ENCODE measurements around the gene PTRH1.

PTRH1 gene

DNA sequence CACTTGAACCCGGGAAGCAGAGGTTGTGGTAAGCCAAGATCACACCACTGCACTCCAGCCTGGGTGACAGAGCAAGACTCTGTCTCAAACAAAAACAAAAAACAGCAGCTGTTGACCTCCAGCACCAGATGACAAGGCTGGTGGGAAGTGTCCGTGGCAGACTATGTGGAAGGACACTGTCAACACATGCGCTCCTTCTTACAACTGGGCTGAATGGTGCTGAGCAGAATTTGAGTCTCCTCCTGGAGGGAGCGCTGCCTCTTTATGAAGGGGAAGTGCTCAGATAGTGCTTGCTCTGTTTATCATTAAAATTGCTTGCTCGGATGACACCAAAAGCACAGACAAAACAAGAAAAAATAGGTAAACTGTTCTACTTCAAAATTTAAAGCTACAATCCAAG is 17.9 kb downstream of the PTRH1 start:
- no peak for DNase-seq (ENCODE audit: low spot score)

DNA sequence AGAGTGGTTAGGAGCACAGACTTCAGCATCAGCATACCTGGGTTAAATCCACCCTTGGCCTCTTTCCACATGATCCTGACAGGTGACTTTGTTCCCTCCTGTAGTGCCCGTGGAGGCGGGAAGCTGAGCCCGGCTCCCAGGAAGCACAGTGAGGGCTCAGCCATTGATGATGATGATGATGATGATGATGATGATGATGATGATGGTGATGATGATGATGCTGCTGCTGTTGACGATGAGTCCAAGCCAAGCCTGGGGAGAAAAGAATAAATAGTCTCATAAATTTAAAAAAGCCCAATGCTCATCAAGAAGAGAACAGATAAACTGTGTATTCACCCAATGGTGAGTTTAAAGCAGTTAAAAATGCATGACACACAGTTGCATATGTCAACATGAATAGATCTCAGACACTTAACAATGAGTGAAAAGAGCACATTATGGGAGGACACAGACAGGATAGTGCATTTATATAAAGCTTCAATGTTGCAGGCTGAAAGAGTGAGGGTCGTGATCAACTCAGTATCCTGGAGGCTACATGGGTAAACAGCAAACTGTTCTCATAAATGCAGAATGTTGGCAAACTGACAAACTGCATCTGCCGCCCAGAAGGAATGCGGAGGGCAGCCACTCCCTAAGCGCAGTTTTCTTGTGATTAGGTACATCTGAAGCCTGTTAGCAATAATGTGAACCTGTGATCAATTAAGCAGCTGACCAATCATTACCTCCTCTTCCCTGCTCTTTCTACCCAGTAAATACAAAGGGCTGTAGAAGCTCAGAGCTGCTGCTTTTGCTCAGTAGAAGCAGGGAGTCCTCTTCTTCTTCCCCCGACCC is 20.4 kb downstream of the PTRH1 start:
- DNase-seq (ENCODE audit: low spot score): peak; percentile 34

DNA sequence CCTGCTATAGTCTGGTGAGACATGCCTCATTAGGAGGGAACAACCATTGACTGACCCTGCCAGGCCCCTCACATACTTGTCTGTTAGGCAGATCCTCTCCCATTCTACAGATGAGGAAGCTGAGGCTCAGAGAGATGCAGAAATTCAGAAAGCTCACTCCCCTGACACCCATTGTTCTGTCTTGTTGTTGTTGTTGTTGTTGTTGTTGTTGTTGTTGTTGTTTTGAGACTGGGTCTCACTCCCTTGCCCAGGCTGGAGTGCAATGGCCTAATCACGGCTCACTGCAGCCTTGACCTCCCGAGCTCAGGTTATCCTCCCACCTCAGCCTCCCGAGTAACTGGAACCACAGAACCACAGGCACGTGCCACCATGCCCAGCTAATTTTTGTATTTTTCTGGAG is 21.8 kb downstream of the PTRH1 start:
- no peak for DNase-seq (ENCODE audit: low spot score)

DNA sequence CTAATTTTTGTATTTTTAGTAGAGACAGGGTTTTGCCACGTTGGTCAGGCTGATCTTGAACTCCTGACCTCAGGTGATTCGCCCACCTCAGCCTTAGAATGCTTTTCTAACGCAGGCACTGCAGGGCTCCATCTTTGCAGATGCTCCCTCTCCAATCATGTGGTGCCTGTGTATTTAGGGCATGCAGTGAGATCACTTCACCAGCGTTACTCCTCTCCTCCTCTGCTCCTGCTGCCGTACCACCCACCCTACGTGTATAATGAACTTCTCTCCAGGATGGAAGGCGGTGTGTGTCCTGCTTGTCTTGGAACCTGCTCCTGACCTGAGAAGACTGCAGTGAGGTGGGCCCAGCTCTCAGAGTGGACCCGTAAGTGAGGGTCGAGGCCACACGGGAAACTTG is 22.3 kb downstream of the PTRH1 start:
- DNase-seq (ENCODE audit: low spot score): no peak

DNA sequence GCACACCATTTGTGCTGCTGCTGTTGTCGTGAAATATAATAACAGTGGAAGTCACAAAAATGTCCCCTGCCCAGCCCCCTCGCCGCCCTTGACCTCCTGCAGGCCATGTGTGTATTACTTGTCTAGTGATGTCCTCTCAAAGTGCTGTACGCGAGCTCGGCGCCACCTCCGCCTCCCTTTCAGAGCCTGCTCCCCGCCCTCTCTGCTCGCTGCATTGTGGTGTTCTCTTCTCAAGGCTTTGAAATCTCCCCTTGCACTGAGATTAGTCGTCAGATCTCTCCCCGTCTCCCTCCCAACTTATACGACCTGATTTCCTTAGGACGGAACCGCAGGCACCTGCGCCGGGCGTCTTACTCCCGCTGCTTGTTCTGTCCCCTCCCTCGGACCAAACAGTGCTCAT is 23.4 kb downstream of the PTRH1 start:
- no peak for DNase-seq (ENCODE audit: low spot score)

DNA sequence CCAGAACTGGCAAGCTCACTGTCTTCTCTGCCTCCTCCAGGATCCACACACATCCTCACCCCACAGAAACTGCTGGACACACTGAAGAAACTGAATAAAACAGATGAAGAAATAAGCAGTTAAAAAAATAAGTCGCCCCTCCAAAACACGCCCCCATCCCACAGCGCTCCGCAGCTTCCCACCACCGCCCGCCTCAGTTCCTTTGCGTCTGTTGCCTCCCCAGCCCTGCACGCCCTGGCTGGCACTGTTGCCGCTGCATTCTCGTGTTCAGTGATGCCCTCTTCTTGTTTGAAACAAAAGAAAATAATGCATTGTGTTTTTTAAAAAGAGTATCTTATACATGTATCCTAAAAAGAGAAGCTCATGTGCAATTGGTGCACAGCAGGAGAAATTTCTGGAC is 24.7 kb downstream of the PTRH1 start:
- no peak for DNase-seq (ENCODE audit: low spot score)

DNA sequence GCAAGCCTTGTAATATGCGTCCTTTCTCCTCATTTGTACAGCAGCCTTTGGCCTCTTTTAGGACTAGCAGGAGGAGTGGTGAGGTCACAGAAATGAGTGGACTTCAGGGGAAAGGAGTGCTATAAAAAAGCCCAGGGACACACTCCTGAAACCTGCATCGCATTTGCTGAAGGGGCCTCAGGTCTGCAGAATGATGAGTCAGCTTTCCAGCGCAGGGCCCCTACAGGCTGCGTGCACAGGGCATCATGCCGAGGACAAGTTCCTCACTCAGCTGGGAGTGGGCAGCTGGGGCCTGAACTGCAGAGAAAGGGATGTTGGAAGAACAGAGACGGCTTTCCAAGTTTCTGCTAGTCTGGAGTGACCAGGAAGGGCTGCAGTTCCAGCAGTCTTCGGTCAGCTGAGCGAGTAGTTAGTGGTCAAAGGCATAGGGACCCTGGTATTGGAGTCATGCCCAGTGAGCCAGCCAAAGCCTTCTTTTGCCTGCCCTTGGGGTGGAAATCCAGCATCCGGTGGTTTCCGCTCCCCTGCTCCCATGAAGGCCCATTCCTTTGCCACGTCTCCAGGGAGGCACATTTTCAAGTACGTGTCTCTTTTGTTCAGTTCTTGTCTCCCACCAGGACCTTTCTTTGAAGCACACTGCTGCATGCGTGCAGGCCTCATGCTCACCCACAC is 26.0 kb downstream of the PTRH1 start:
- DNase-seq (ENCODE audit: low spot score): no peak

DNA sequence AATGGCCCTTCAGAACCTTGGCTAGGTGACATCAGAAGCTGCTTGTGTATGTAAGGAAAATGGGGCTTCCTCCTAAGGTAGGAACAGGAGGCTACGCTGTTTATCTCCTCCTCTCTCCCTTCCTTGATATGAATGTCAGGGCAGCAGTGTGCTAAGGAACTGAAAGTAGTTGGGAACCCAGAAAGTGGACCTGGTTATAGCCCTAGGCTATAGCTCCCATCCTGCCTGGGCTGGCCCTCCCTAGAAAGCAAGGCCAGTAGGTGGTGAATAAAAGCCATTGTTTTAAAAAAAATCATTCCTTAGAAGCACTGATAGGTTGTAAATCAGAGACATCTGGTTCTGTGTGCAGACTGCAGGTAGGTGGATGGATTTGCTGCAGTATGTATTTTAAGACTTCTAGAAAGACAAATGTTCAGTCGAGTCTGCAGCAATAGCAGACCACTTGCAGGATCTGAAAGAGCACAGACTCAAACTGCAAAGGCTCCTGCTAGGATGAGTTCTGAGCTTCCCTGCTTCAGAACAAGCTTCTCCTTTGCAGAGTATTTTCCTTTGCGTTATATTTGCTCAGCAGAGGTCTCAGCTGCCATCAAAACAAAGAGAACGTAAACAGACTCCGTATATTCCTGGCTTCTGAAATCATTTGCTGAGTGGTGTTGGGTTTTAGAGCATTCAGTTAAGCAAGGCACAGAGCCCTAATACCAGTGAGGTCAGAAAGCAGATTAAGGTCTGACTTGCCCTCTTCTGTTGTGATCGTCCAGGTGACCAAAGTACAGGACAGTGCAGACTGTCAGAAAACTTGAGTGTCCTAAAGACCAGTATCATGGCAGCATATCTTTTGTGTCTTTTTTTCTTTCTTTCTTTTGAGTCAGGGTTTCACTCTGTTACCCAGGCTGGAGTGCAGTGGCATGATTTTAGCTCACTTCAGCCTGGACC is 28.7 kb downstream of the PTRH1 start:
- no peak for DNase-seq (ENCODE audit: low spot score)

DNA sequence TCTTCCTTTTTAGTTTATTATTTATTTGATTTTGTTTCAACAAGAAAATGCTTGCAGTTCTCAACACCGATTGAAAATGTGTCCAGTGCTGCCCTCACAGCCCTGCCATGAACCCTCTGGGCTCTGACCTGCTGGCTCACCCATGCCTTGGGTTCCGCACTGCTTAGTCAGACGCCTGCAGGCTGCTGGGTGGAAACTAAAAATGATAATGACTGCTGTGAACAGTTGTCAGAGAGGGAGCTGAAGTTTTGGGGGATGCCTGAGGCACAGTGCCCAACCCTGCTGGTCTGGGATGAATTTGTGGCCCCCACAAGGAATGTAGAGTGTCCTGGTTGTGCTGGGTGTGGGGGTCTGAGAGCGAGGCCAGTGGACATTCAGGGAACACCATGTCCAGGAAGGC is 30.9 kb downstream of the PTRH1 start:
- DNase-seq (ENCODE audit: low spot score): peak; percentile 82

DNA sequence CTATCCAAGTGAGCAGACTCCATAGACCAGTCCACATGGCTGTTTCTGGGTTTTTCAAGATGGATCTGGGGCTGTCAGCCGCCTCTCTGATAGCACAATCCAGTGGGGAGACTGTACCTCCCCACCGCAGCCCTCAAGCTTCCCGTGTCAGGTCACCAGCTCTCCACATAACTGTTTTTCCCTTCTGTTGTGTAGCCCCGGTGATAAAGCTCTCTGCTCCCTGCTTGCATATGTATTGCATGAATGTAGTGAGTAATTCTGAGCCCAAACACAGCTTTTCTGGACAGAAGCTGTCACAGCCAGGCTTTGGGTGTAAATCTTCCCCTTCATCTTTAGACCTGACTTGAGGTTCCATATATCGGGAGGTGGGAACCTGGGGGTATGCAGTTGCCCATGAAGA is 31.7 kb downstream of the PTRH1 start:
- peak; percentile 74 for DNase-seq (ENCODE audit: low spot score)

DNA sequence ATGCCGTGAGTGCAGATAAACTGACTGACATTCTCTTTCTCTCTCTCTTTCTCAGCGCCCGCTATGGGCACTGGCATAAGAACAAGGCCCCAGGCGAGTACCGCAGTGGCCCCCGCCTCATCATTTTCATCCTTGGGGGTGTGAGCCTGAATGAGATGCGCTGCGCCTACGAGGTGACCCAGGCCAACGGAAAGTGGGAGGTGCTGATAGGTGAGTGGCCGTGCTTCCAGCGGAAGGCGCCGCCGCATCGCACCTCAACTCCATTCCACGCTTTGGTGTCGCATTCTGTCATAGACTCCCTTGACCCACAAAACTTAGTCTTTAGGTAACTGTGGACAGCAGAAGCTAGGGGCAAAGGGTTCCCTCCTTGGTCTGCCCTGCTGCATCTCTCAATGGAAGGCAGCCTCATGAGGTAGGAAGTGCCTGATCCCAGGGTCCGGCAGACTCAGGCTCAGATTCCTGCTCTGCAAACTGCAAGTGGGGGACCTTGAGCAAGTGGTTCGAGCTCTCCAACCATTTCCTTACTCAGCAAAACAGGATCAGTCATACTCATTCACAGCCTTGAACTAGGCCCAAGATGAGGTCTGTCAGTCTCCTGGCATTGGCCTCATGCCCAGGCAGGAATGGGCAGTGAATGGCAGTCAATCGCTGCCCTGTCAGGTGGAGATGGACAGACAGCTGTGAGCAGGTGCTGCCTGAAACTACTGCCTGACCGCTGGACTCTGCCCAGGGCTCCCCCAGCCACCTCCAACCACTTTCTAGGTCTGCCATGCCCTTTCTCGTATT is 32.9 kb downstream of the PTRH1 start:
- no peak for DNase-seq (ENCODE audit: low spot score)

DNA sequence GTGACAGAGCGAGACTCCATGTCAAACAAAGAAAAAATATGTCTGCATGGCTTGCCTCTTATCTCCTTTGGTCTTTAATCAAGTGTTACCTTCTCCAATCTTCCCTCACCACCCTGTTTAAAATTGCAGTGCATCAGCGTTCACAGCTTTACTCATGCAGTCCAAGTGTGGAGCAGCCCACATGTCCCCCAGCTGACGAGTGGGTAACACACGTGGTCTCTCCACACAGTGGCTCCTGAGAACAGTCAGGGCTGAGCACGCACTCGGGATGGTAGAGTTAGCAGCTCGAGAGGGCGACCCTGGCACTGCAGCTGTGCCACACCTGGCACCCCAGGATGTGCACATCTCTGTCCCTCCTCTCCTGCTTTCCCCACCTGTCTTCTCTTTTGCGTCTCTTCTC is 34.6 kb downstream of the PTRH1 start:
- DNase-seq (ENCODE audit: low spot score): no peak

DNA sequence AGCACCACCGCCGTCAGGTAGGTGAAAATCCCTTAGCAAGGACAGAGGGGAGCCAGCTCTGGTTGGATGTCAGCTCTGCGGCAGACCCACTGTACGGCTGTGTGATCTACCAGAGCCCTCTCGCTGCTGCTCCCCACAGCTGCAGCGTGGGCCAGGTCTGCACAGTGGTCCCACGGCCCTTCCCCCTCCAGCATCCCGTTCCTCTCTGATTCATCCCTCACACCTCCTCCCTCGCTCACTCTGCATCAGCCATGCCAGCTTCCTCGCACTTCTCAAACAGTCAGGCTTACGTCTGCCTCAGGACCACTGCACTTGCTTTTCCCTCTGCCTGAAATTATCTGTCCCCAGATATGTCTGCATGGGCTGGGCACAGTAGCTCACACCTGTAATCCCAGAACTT is 35.2 kb downstream of the PTRH1 start:
- no peak for DNase-seq (ENCODE audit: low spot score)

DNA sequence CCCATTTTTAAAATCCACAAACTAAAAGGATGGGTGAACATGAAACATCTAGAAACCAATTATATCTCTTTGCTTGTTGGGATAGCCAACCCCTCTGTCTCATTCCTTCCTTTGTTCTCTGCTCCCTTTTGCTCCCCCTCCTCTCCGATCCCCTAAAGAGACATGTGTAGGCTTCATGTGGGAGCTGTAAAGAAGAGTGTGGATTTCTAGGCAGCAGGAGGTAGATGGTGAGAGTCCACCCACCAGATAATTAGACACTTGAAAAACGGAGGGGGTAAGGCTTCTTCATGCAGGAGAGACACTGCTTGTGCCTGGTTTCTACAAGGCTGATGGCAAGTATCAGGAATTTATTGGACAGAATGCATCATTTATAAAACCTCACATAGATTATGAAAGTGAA is 36.0 kb downstream of the PTRH1 start:
- DNase-seq (ENCODE audit: low spot score): no peak

DNA sequence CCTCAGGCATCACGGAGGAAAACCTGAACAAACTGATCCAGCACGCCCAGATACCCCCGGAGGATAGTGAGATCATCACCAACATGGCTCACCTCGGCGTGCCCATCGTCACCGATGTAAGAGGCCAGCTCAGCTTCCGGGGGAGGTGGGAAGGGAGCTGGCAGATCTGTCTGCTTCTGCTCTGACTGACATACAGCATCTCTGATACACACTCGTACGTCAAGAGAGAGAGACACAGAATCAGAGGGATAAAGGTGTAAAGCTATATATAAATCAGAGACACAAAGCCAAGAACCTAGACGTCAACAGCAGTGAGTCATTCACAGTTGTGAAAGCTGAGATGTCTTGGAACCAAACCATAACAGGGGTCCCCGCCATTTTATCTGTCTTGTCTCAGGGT is 38.8 kb downstream of the PTRH1 start:
- DNase-seq (ENCODE audit: low spot score): no peak

DNA sequence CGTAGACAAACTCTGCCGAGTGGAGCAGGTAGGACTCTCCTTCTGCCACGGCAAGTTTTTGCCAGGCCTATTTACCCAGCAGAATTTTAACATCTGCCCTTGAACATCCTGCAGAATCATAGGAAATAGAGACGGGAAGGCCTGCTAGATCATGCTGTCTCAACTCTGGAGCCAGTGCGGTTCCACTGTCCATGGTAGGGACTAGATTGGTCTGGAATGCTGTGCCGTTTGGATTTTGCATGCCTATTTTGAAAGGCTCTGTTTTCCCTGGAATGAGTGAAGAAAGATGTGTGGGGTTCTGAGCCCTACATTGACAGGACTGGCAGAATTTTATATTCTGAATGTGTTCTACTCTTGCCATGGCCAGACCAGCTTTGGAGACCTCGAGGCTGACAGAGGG is 42.2 kb downstream of the PTRH1 start:
- no peak for DNase-seq (ENCODE audit: low spot score)

DNA sequence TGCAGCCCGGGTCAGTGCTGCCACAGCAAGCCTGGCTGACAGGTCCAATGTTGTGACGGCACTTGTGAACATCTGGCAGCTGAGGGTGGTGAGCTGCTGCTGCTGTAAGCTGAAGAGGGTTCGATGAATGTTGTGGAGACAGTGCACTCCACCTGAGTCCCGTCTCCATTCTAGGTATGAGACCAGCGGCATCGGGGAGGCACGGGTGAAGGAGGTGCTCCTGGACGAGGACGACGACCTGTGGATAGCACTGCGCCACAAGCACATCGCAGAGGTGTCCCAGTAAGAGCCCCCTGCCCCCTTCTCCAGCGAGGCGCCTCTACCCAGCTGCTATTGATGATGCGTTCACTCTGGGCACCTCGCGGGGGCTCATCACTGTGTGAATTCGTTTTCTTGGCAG is 47.6 kb downstream of the PTRH1 start:
- DNase-seq (ENCODE audit: low spot score): no peak

DNA sequence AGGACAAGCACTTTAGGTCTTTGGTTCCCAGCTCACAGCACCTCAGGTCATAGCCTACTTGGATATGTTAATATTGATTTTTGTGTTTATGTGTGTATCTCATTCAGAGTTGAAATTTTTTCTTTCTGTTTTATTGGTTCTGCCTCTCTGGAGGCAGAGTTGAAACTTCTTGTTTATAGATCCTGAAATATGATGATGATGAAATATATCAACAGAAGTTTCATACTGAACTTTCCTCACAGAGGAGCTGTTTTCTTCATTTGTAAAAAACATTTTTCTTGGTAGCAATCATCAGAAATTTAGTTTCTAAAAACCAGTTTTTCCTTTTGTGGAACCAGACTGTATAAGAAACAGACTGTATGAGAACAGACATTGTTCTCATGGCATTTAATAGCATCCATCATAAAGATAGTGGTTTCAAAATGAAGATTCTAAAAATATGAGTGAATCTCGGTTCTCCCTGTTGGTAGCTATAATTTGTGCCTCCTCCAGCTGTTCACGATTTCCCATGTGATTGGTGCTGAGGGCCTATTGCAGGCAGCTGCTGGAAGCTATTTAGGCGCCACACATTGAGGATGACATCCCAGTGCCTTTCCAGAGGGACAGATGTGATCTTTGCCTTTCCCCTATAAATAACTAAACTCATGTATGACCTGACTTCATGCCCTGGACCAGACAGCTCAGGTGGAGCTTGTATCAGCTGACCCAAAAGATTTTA is 48.2 kb downstream of the PTRH1 start:
- no peak for DNase-seq (ENCODE audit: low spot score)

DNA sequence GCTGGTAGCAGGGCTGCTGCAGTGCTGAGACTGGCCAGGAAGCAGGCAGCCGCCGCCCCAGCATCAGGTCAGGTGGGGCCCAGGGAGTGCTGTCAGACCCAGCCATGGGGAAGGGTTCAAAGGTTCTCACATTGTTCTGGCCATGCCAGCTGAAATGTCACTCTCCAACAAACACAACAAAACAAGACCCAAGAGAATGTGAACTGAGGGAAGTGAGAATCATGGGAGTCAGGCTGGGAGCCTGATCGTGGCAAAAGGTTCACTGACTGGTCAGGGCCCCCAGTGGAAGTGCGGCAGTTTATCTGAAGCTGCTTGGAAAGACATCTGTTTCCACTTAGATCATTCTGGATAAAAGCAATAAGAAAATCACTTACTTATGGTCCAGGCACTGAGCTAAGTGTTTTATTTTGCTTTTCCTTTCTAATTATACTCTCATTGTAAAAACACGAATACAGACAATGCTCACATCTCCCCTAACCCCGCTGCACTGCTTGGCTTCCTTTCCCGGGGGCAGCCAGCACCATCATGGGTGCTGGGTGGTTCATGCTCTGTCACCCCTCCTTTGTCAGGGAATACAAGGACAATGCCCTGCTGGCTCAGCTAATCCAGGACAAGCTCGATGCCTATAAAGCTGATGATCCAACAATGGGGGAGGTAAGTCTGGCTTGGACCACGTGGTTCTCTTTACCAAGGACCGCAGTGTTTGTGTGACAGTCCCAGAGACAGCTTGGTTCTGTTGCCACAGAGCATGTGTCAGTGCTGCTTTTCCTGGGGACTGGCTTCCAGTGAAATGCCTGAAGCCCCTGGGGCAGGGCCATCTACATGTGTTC is 50.6 kb downstream of the PTRH1 start:
- peak; percentile 64 for DNase-seq (ENCODE audit: low spot score)

DNA sequence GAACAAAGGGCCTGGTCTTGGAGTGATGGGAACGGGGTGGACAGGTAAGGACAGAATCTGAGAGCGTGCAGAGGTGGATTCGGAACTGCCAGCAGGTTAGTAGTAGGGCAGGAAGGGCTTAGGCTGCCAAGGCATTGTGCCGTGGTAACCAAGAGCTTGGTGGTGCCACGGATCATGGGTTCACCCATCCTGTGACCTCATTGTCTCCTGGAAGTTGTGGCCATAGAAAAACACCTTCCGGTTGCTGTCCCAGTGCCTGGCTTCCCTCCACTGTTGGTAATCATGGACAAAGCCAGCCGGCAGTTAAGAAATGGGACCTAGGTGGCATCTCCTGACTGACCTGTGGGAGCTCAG is 51.2 kb downstream of the PTRH1 start:
- DNase-seq (ENCODE audit: low spot score): no peak
